Stimulated activated CD4-positive, alpha-beta T cell treated with anti-CD3 and anti-CD28 coated beads, Interleukin-15, amount 100 ng/mL, for 24 hours (primary cell): ENCODE measurements around the gene CCDC59.
"Not testable (repeated sequence)": the region's sequence is repeated elsewhere in the genome, so short reads cannot be mapped to it uniquely, and the experiment has no call there.

Source experiments
- DNase-seq: peaks from one replicate; pipeline ENCODE4 v3.0.0-alpha.2; 2020

CCDC59 gene, protein sequence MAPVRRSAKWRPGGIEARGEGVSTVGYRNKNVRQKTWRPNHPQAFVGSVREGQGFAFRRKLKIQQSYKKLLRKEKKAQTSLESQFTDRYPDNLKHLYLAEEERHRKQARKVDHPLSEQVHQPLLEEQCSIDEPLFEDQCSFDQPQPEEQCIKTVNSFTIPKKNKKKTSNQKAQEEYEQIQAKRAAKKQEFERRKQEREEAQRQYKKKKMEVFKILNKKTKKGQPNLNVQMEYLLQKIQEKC

DNA sequence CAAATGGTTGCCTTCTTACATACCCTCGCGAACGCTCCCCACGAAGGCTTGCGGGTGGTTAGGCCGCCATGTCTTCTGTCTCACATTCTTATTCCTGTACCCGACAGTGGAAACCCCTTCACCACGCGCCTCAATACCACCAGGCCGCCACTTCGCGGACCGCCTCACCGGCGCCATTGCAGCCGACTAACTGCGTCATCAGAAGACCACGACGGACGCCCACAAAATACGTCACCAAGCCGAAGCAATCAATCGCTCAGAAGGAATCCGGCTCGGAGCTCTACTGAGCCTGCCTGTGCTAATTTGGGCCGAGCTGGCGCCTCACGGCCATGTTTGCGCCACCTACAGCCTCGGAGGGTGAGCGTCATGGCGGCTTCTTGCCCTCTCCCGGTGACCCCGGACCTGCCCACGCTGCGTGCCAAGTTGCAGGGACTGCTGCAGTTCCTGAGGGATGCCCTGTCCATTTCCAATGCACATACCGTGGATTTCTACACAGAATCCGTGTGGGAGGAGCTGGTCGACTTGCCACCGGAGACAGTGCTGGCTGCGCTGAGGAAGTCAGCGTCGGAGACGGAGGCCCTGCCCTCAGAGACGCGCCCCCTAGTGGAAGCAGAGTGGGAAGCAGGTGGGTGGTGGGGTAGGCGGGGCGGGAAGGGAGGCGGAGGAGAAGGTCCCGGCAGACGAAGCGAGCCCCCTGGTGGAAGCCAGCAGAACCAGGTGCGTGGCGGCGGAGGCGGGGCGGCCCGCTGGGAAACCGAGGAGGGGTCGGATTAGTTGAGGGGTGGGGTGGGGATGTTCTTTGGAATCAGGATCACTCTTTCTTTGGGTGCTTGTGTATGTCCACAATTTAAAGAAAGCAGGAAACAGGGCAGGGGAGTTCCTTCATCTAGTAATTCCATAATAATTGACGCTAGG, at the start of gene CCDC59, which contains the start of gene METTL25:
CCDC59 (minus strand) TSS at position 188 of the 915 bp plus-strand sequence; CDS start at position 177, 11 bp downstream.
METTL25 (plus strand) TSS at position 330 of the 915 bp plus-strand sequence; CDS start at position 367, 37 bp downstream.
- DNase-seq, result peak; percentile 96

DNA sequence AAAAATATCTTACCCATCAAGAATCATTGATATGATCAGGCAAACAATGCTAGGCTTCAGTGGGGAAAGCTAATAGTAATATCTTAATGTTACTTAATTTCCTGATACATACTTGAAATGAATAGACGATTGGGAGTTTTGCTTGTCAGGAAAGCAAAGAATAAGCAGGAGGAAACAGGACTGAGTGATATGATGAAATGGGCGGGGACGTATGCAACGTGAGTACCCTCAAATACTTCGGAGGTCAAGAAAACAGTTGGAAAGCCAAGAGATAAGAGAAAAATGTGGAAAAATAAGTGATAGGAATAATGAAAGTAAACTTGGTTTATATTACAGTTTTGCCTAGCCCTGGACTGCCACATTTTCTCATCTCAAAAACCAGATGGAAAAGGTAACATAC, 49.3 kb upstream of the CCDC59 start:
- DNase-seq, result no peak

DNA sequence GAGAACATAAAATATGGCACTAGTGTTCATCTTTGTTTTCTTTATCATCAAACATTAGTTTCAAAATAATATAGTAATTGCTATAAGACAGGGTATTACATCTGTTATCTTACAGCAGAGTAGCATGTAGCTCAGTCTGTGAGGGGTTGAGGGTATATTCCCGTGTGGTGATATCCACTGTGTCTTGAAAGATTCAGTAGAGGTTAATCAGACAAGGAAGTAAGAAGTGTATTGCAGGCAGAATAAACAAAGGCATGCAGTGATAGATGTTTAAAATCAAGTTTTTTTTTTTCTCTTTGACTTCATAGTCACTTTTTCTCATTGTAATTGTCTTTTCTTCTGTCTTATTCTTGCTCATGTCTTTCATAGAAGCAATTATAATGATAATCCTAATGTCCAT, 48.5 kb upstream of the CCDC59 start:
- DNase-seq, result no peak

DNA sequence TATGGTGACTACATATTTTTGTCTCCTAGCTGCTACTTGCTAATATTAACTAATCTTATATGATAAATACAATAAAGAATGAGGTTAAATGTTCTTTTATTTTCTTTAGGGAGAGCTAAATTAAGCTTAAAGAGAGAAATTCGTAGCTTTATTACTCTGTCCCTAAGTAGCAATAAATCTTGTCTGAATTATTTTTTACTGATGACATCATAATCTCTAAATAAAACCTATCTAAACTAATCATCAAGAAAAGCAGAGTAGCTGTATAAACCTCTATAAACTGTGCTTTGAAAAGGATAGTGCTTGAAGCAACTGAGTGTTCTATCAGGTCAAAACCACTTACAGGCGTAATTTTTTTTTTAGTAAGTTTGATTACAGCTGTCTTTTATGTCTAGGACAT, 42.6 kb upstream of the CCDC59 start:
- no peak for DNase-seq

DNA sequence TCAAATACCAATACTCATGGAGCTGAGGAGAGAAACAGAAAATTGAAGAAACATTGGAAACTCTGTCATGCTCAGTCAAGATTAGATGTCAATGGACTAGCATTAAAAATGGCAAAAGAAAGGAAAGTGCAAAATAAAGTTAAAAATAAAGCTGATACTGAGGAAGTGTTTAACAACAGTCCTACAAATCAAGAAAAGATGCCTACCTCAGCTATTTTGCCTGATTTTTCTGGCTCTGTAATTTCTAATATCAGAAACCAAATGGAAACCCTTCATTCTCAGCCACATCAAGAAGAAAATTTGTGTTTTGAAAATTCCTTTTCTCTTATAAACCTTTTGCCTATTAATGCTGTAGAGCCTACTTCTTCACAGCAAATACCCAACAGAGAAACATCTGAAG, 40.7 kb upstream of the CCDC59 start:
- no peak for DNase-seq

DNA sequence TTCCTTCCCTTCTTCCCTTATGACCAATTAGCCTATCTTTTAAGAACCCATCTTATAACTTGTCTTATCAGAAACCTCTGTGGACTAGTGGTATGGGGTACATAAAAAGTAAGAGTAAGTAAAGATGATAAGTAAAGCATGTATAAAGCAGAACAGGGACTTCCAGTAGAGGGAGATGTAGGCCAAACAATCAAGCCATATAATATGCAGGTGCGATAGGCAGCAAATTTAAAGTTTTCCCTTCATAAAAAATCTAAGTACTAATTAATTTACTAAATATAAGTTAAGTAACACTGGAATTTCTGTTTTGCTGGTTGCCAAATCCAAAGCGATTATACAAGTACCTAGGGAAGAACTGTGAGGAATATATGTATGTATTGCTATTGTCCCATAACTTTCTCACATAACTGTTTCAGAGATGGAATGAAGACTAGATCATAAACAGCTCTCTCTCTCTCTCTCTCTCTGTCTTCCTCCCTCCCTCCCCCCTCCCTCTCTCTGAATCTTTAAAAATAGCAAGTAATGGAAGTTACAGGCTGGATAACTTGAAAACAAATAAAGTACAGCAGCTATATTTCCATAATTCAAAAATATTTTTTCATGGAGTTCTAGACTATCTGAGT, 25.9 kb upstream of the CCDC59 start:
- no peak for DNase-seq

DNA sequence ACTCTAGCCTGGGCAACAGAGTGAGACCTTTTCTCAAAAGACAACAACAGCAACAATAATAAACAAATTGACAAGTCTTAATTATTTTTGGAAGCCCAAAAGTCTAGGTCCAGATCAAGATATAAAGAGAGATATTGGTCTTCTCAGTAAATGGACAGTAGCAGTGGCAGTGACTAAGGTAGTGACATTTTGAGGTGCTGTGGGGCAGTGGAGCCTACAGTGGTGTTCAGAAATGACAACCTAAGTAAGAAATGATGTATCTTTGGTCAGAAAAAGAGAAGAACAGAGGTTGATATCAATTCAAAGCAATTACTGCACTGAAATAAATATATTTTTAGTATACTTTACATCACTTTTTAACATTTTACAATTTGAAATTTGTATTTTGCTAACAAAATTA, 20.8 kb upstream of the CCDC59 start:
- DNase-seq, result no peak

DNA sequence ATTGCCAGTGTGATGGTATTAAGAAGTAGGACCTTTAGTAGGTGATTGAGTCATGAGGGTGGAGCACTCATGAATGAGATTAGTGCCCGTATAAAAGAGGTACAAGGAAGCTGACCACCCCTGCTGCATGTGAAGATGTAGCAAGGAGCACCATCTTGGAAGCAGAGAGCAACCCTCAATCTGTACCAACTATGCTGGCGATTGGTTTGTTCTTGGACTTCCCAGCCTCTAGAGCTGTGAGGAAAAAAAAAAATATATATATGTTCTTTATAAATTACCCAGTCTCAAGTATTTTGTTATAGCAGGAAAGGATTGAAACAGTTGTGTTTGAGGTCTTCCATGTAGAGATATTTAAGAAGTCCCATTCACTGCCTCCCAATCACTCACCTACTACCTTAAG, 17.0 kb upstream of the CCDC59 start:
- DNase-seq, result no peak

DNA sequence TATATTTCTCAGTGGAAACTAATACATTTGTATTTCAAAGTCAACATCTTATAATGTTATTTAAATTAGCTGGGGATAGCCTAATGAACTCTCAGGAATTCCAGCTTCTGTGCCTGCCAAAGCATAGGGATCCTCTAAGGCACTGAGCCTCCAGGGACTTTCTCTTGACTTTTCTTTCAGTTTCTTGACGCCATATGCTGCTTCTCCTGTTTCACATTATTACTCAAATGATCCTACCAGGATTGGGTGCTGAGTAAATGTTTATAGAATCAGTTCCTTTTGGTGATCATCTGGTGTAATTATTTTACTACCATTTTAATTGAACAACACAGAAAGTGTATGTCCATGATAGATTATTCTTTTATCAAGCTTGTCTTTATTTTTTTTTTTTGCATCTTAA, 8.0 kb upstream of the CCDC59 start:
- DNase-seq, result no peak

DNA sequence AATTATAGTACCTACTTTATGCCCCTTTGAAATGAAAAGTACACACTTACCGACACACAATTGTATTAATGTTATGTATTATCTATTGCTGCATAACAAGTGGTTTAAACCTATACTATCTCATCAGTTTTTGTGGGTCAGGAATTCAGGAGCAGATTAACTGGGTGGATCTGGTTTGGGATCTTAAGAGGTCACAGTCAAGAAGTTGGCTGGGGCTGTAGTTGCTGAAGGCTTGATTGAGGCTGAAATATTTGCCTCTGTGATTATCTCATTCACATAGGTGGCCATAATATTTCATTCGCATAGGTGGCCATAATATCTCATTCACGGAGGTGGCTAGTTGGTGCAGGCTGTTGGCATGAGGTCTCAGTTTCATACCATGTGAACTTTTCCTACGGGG, 5.8 kb upstream of the CCDC59 start:
- DNase-seq, result no peak

DNA sequence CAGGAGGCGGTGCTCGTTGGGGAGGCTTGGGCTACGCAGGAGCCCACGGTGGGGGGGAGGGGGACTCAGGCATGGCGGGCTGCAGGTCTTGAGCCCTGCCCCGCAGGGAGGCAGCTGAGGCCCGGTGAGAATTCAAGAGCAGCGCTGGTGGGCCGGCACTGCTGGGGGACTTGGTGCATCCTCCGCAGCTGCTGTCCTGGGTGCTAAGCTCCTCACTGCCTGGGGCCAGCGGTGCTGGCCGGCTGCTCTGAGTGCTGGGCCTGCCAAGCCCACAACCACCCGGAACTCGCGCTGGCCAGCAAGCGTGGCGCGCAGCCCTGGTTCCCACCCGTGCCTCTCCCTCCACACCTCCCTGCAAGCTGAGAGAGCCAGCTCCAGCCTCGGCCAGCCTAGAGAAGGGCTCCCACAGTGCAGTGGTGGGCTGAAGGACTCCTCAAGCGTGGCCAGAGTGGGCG, 3.3 kb upstream of the CCDC59 start:
- DNase-seq, result no peak

DNA sequence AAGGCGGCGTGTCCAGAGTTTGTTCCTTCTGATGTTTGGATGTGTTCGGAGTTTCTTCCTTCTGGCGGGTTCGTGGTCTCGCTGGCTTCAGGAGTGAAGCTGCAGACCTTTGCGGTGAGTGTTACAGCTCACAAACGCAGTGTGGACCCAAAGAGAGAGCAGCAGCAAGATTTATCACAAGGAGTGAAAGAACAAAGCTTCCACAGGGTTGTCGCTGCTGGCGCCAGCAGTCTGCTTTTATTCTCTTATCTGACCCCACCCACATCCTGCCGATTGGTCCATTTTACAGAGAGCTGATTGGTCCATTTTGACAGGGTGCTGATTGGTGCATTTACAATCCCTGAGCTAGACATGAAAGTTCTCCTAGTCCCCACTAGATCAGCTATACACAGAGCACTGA, 2.6 kb upstream of the CCDC59 start:
- DNase-seq, result not testable (repeated sequence)

DNA sequence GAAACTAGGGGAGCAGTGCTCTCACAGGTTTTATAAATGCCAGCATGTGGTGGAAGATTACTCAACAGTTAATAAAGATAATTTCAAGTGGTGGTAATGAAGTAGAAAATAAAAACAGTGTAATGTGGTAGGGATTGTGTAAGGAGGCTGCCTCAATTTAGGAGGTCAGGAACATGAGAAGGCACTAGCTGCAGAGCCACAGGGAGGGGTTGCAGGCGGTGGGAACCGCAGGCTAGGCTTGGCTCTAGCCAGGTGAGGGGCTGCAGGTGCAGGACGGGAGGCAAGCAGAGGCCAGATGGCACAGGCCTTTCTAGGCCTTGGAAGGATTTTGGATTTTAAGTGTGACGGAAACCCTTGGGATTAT, 910 bp upstream of the CCDC59 start:
- no peak for DNase-seq

DNA sequence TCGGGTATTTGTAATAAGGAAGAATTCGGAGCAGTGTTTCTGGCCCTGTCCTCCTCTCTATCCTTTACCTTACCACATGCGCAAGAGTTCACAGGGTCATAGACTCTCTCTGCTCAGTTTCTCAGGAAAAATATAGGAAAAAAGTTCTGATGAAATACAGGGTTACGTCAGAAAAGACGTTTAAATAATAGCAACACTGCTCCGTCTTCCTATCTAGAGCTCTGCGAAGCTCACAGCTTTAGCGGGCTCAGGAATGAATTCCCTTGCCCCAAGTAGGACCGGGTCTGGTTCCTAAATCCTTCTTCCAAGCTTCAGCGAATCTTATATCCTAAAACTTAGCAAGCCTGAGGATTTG, 365 bp downstream of the CCDC59 start:
- no peak for DNase-seq

DNA sequence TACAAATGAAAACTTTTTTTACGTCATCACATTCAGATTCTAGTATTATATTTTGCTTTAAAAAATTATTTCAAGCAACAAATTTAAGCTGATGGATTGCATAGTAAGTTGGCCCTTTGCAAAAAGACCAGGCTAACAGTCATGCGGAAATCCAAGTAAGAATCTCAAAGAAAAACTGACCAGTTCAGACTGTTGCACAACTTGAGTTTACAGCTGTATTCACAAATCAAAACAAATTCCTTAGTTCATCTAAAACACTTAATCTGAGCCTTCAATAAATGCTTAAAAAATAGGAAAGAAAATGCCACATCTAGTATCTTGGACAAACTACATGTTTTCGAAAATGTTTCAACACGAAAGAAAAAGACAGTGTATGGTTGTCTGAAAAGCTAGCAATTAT, 847 bp downstream of the CCDC59 start:
- DNase-seq, result no peak

DNA sequence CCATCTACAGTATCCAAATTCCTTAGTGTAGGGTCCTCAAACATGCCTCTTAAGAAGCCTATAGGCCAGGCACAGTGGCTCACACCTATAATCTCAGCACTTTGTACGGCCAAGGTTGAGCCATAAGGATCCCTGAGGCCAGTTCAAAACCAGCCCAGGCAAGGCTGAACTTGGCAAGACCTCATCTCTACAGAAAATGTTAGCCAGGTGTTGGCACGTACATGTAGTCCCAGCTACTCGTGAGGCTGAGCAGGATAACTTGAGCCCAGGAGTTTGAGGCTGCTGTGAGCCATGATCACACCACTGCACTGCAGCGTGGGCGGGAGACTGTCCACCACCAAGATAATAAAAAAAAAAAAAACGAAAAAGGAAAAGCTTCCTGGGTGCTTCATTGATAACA, 6.8 kb downstream of the CCDC59 start:
- DNase-seq, result no peak

DNA sequence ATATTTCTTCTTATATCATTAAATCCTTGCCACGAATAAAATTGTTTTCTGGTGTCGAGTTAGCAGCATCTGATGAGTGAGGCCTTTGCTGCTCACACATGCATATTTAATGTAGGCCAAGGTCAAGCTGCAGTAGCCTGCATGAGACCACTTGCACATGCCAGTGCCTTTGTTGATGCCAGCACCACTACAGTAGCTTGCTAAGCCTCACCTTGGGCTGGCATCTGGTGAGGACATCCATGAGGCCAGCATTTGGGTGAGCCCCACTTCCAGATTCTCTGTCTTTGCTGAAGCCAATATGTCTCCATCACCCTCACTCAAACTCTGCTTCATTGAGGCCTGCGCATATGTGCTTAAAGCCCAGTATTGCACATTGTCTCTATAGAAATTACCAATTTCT, 8.0 kb downstream of the CCDC59 start:
- DNase-seq, result no peak

DNA sequence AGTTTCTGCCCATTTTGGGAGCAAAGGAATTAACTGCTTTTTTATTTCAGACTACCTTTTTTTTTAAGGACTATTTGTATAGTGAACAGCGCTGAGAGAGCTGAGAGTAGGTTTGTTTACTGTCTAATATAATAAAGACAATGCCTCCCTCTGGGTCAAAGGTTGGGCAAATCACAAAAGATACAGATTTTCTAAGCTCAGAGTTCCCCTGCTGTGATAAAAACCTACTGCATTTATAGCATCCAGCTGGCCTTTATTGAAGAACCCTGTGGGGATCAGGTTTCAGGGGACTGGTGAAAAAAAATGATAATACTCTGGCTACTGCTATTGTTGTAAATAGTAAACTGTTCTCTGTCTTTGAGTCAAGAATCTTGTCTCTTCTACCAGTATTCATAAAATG, 28.7 kb downstream of the CCDC59 start:
- DNase-seq, result no peak

DNA sequence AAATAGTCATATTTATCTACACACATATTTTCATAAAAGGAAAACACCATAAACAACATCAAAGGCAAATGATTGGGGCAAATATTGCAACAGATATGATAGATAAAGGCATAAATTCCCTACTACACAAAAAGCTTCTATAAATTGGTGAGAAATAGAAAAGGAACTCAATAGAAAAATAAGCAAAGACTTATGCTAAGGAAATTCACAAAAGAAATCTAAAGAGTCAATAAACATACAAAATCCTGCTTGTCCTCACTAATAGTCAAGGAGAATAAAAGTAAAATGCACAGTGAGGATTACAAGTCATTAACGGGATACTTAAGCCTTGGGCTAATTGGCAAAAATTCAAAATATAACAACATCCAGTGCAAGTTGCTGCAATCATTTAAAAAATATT, 30.3 kb downstream of the CCDC59 start:
- DNase-seq, result no peak

DNA sequence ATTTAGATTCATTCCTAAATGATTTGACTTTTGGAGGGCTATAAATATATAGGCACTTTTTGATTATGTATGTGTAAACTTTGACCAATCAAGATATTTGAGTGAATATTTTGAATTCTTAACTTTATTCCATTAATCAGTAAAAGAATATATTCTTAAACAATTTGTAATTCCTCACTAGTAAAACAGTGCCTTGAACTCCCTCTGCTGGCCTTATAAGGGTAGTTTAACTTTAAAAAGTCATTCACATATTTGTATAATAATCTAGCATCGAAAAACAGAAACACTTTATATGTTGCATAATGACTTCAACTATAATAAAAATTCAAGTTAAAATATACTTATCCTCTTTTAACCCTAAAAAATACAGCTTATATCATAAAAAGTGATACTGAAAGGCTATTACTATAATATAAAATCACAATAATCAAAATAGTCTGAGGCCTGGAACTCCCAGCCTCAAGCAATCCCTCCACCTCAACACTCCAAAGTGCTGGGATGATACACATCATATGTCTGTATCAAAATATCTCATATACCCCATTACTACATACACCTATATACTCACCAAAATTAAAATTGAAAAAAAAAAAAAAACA, 31.2 kb downstream of the CCDC59 start:
- no peak for DNase-seq

DNA sequence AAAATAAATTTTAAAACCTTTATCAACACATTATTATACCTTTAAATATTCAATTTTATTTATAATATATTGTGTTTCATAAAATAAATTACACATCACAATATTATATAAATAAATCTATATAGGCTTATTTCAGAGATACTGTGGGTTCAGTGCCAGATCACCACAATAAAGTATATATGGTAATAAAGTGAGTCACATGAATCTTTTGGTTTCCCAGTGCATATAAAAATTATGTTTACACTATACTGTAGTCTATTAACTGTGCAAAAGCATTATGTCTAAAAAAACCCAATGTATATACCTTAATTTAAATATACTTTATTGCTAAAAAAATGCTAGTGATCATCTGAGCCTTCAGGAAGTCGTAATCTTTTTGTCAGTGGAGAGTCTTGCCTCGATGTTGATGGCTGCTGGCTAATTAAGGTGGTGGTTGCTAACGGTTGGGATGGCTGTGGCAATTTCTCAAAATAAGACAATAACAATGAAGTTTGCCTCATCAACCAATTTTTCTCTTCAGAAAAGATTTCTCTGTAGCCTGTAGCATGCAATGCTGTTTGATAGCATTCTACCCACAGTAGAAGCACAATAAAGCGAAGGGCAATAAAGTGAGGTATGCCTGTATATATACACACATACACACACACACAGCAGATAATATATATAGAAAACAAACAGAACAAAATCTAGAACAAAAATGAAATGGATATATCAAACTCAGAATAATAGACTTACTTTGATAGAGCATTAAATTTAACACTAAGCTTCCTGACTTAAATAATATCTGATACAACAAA, 32.4 kb downstream of the CCDC59 start:
- no peak for DNase-seq

DNA sequence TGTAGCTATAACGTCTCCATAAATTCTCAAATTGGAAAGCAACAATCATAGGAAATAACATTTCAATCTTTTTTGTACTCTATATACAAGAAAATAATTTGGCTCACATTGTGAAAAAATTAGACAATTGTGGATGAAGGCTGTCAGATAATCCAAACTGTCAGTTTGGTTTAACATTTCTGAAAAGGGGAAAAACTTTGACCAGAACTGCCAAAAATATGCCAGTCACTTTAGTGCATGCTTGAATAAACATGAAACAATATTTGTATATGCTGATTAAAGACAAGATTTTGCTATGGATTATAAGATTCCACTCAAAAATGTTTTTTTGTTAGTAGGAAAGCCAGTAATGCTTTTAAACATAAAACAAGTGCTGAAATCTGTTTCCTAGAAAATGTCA, 38.9 kb downstream of the CCDC59 start:
- no peak for DNase-seq
